NCI-H524 treated with DMSO at 0.1 percent for 48 hours (cell line): Measurements from ENCODE around the gene NOX4.

Source experiments
- DNase-seq: peaks from one replicate; lab custom pipeline; 2025; lab: John Stamatoyannopoulos, UW

The NOX4 gene

DNA sequence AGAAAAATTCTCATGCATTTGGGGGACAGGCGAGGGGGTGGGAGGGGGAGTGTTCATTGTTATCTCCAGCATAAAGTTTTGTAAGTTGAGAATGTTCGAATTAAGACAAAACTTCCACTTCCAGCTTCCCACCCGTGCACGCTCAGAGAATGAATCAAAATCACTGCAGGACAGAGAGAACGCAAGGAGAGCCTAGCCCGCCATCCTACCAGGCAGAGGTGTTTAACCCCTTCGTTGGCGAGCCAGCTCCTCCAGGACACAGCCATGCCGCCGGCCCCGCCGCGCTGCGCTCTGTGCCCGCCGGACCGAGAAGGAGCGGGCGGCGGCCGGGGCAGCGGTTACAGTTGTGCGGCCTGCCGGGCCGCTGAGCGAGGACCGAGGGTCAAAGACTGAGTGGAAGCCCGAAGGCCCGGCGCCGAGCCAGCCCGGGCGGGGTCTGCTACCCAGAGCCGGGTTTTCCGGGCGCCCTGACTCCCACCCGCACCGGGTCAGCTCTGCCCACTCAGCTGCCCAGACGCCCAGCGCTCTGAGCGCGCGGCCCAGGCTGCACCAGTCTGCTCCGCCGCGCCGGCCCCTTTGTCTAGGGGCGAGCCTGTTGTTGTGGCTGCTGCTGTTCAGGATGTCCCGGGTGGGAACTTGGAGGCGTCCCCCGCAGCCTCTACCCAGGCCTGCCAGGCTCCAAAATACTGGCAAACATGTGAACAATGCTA lies at the start of gene NOX4:
TSS of gene NOX4 (minus strand) at position 395 of the 710 bp plus-strand sequence. CDS start at position 266, 129 bp downstream.
- no peak for DNase-seq

DNA sequence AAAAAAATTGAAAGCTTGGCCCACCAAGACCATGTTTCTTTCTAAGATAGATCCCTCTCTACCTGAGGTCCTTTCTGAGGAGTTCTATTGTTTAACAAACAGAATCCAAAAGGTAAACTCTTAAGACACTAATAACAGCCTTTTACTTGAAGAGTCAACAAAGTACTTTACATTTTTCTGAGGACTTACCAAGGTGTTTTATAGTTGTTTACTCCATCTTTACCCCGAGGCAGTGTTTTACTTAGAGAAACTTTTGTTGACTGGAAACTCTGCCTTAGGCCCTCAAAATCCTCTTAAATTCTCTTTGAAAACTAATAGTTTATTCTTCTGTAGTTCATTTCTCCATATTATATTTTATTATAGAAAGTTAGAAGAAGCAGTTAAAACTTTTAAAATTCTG lies 49.7 kb upstream of the NOX4 start:
- DNase-seq = no peak

DNA sequence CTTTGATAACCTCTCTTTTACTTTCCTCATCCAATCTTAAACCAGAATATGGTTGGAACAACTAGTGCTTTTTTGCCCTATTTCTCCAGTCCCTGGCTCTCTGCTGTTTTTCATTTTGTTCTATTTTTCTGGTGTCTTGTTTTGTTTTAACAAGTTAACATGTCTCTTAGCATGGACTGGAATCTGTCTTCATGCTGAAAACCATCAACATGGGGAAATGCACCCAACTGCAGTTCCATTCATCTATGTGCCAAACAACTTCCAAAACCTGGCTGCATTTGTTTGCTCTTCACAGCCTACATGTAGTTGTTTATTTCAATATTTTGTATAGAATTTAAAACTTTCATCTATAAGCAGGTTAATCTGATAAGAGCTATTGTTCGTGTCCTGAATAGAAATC lies 46.8 kb upstream of the NOX4 start:
- no peak for DNase-seq

DNA sequence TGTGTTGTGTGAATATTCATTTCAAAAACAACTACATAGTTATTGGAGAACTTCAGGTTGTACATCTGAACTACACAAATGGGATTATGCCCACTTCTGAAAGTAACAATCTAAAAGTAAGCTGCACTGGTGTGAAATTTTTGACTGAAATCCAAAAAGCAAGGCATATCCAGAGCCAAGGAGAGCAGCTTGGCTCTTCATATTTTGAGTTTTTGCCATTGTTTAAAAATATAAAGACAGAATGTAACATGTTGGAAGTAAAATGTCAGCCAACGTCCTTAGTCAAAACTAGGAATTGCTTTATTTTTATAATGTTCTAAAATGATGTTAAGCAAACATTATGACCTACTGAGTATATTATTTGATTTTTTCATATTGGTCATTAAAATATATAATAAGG lies 45.8 kb upstream of the NOX4 start:
- no peak for DNase-seq

DNA sequence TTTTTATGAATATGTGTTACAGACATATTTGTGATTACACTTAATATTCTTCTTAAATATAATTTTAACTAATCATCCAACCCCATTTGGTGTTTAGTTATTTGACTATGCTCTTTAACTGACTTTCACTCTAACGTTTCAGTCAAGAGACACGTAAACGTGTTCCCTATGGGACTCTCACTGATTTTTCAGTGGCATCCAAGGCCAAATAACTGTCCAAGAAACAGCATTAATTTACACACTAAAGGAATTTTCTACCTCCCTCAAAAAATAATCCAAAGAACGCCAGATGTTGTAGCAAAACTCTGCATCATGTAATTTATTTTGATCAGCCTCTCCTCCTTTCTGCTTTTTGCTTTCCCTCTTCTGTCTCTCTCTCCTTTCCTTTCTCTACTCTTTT lies 44.0 kb upstream of the NOX4 start:
- no peak for DNase-seq

DNA sequence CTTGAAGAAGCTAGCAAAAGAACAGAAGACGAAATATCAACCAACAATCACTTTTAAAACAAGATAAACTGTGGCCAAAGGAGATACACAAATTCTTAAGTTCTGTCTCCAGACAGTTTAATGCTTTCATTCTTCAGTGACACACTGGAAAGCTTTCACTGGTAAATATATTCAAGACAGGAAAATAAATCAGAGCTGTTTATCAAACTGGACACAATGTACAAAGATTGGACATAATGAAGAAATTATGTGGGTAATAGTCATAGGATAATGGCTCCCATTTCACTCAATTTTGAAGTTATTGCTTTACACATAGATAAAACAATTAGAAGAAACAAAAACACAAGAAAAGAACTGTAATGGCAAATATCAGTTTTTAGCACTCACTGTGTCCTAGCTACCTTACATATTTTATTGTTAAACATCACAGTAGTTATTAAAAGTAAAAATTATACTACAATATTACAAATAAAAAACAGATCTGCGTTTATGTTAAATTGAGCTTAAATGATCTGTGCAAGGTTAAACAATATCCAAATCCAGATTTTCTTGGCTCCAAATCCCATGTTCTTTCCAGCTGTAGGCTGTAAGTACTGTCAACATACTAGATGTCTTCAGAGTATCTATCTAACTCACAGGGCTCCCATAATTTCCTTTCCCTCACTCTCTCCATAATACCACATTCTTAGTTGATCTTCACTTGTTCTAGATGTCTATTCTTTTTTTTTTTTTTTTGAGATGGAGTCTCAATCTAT lies 38.6 kb upstream of the NOX4 start:
- no peak for DNase-seq

DNA sequence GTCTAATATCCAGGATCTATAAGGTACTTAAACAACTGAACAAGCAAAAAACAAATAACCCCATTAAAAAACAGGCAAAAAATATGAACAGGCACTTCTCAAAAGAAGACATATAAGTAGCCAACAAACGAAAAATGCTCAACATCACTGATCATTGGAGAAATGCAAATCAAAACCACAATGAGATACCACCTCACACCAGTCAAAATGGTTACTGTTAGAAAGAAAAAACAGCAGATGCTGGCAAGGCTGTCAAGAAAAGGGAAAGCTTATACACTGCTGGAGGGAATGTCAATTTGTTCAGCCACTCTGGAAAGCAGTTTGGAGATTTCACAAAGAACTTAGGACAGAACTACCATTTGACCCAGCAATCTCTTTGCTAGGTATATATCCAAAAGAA lies 30.6 kb upstream of the NOX4 start:
- DNase-seq = no peak

DNA sequence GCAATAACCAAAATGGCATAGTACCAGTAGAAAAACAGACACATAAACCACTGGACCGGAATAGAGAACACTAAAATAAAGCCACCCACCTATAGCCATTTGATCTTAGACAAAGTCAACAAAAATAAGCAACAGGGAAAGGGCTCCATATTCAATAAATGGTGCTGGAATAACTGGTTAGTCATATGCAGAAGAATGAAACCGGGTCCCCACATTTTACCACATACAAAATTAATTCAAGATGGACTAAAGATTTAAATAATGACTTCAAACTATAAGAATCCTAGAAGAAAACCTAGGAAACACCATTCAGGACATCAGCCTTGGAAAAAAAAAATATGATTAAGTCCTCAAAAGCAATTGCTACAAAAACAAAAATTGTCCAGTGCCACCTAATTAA lies 30.1 kb upstream of the NOX4 start:
- DNase-seq = no peak

DNA sequence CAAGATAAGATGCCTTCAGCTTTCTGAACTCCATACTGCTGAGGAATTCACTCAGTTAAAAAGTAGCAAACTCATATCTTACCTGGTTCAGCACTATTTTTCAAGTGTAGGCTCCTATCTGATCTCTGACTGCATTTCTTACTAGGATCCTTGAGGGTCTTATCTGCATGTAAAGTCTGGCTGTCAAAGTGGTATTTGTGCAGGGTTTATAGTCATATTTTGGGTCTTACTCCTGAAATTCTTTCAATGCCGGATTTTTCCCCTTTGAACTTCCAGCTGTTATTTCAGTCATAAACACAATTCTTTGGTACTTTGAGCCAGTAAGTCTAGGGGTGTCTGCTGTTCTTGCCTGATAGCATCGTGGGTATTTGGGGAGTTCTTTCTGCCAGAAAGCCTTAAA lies 25.3 kb upstream of the NOX4 start:
- DNase-seq = no peak

DNA sequence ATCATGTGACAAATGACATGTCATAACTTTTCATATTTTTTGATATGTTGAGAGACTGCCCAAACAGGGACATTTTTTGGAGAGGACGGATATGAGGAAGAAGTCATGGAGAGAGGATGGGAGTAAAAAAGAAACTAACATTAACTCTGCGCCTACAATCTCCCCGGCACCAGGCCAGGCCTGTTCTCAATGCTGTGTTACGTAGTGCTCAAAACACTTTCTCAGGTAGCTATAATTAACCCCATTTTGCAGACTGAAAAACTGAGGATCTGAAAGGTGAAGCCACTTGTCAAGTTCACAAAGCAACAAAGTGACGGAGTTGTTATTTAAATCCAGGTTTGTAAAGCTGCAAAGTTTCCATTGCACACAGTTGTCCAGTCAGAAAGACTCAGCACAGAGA lies 17.4 kb upstream of the NOX4 start:
- DNase-seq = no peak

DNA sequence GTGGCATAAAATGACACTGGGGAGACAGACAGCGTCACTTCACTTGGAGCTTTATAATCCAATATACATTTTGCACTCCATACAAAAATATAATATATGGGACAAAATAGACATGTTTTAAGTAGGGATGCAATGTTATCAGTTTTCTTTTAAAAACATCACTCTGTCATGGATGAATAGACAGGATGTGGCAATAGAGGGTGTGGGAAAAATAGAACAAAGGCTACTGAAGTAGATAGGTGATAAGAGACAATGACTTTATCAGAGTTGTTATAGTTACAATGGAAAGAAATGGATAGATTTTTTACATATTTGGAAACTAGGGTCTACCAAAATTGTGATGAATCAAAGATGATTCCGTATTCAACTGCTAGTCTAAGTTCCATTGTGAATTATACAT lies 13.1 kb upstream of the NOX4 start:
- DNase-seq = no peak

DNA sequence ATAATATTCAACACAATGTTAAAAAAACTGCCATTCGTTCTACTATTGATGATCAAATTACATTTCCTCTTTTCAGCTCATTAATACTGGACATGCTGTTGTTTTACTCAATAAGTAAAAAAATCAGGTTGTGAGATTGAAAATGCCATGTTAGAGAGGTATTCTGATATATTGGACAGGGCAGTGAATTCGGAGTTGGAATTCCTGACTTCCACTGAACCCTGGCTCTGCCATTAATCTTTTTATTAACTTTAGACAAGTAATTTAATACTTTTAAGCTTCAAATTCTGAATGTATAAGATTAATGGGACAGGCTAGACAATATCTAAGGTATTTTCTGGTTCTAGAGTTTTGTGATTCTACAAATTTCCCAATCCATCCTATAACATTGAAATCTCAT lies 12.2 kb upstream of the NOX4 start:
- no peak for DNase-seq

DNA sequence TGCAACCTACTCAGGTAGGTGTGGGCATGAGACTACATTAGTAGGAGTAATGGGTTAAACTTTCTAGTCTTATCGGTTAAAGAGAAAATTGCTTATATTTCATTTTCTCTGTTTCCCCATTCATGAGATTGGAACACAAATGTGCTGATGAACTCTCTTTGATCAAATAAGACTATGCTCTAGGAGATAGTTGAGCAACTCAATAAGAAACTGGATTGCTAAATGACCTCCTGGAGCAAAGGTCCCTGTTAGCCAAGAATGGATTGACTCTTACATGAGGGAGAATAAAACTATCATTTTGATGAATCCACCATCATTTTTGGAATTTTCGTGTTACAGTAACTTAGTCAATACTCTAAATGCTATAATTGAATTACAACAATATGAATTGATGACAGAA lies 11.1 kb upstream of the NOX4 start:
- no peak for DNase-seq

DNA sequence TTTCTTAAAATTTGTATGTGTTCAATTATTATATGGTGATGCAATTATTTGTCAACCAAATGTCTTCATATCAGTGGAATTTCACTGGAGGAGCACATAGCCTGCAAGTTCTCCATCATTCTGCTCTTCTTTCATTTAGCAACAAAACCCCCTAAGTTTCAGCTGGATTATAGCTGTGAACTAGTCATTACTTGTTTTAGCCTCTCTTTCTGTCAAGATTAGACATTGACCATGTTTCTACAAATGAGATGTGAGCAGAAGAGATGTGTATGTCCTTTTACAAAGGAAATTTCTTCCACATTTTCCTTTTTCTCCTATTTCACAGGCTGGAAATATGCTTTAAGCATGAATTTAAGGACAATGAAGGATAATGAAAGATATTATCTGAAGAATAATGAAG lies 9.2 kb upstream of the NOX4 start:
- no peak for DNase-seq

DNA sequence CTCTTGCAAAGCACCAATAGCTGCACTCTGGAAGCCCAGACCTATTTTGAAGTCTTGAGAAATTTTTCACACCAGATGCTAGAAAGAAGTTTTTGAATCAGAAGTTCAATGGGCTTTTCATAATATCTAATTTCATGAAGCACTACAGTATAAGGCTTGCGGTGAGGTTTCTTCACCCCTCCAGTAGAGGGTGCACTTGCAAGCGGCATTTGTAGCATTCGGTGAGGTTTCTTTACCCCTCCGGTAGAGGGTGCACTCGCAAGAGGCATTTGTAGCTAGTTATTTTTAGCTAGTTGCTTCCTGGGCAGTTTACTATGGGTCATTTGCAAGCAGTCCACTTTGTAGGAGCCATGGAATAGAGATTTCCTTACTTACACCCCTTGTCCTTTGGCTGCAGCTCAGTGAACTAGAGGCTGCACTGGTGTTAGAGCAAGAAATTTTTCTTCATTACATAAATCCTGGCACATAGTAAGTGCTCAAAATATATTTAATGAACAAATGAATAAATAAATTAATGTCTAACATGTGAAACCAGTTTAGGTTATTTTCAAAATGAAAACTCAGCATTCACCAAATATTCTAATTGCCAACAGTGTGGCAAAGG lies 7.8 kb upstream of the NOX4 start:
- no peak for DNase-seq

DNA sequence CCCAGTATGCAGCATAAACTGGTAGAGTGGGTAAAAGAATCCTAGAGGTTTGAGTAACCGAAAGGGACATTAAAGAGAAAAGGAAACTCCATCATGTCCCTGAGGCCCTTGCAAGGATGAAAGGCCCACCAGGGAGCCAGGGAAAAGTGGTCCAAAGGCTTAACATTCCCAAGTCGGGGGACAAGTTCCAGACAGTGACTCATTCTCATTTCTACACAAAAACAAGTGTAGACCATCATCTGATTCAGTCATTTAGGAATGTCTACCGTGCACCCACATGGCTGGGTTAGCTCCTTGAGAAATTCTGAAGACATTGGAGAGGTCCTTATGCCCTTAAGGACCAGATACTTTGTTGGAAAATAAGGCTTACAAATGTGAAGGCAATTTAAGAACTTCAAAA lies 4.8 kb upstream of the NOX4 start:
- DNase-seq = no peak

DNA sequence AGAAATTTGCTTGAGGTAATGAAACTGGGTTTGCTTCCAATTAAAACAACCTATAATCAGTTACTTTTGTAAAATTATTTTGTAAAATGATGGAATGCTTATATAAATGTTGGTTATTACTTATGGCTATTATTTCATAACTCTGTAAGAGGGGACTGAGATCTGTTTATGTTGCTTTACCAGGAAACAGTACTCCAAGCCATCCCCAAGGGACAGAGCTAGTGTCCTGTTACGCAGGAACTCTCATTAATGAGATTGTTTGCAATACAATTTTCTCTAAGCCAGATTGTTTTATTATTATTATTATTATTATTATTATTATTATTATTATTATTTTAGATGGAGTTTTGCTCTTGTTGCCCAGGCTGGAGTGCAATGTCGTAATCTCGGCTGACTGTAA lies 2.3 kb upstream of the NOX4 start:
- DNase-seq = no peak

DNA sequence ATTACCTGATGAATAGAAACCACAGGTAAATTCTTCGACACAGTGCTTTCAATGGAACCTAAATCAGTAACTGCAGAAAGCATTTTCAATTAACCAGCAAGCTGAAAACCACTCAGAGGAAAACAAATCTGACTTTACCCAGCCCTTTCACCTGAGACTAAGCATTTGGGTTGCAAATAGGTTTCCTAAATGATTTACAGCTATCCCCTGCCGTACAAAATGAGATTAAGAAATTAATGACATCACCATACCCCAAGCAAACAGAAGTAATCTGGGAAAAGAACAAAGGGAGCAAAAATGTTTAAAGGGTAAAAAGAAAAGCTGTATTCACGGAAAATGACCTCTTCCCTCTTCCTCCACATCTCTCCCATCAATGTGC lies 584 bp downstream of the NOX4 start:
- DNase-seq = no peak

DNA sequence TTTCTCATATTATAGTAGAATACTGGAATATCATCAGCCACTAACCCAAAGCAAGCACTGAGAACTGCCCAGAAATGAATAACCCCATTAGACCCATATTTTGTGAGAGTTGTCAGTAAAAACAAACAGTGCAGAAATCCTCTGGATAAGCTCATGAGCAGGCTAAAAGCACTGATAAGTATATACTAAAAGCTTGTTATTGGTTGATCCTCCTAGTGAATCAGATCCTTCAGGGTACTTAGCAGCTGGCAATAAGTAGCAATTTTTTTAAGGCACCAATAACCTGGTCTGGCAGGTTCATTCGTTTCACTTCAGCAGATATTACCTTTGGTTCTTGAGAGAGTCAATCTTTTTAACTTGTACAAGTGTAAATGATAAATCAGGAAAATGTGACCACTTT lies 1.2 kb downstream of the NOX4 start:
- DNase-seq = no peak

DNA sequence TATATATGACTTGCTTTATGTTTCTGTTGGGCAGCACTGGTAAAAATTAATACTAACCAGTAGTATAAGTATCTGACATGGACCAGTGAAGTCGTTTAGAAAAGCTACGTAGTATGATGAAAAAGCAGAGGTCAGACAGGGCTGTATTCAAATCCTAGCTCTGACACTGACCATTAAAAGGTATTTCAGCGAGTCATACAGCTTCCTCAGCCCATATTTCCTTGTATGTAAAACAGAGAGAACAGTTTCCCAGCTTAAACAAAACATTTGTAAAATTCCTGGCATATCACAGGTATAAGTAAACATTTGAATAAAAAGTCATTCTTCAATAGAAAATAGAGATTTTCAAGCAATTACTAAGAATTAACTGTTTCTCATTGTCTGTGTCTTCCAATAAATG lies 4.2 kb downstream of the NOX4 start:
- no peak for DNase-seq

DNA sequence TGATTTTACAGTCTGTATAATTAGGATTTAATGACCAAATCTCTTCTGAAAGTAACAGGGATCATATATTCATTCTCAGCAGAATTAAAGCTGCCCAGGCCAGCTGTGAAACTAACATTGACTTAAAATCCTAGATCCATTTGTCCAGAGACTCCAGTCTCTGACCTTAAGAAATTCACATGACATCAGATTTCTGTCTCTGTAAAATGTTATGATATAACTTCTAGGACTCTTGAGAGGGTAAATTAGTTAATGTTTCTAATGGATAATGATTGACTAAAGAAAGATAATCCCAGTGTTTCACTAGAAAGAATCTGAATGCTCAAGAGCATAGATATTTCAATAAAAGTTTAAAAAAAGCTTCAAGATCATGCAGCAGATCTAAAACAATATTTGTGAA lies 6.3 kb downstream of the NOX4 start:
- DNase-seq = no peak

DNA sequence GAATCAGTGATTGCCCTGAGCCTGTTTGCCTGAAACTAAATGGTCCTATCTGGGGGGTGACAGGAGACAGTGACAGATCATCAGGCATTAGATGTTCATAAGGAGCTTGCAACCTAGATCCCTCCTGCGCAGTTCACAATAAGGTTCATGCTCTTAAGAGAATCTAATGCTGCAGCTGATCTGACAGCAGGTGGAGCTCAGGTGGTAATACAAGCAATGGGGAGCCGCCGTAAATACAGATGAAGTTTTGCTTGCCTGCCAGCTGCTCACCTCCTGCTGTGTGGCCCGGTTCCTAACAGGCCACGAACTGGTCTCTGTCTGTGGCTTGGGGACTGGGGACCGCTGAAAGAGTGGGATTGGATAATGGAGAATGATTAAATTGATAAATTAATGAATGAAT lies 14.0 kb downstream of the NOX4 start:
- no peak for DNase-seq

DNA sequence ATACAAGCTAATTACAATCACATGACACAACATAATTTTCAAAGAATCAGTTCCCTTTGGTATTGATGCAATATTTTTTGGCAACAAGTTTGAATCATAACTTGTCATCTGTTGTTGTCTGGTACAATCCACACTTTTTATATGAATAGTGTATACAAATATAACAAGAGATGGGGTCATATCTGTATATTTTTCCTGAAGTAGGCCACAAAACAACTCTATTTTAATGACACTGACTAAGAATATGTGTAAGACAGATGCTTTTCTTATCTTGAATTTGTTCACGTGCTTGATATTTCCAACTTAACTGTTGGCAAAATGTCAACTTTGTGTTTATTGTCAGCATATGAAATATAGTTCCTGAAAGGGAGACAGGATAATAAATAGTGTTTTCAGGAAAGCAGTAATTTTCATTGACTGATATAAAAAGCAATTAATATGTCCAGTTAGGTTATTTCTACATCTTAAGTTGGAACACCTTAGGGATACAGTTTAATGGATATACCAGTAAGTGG lies 27.9 kb downstream of the NOX4 start:
- no peak for DNase-seq
